Activated CD8-positive, alpha-beta memory T cell treated with anti-CD3 and anti-CD28 coated beads, Interleukin-2, amount 50 U/mL, for 24 hours (primary cell): ENCODE results near the gene FDX2.

Source experiments
- DNase-seq: peaks from one replicate; pipeline ENCODE4 v3.0.0-alpha.2; 2020; ENCODE audit errors: extremely low read depth

FDX2 gene

DNA sequence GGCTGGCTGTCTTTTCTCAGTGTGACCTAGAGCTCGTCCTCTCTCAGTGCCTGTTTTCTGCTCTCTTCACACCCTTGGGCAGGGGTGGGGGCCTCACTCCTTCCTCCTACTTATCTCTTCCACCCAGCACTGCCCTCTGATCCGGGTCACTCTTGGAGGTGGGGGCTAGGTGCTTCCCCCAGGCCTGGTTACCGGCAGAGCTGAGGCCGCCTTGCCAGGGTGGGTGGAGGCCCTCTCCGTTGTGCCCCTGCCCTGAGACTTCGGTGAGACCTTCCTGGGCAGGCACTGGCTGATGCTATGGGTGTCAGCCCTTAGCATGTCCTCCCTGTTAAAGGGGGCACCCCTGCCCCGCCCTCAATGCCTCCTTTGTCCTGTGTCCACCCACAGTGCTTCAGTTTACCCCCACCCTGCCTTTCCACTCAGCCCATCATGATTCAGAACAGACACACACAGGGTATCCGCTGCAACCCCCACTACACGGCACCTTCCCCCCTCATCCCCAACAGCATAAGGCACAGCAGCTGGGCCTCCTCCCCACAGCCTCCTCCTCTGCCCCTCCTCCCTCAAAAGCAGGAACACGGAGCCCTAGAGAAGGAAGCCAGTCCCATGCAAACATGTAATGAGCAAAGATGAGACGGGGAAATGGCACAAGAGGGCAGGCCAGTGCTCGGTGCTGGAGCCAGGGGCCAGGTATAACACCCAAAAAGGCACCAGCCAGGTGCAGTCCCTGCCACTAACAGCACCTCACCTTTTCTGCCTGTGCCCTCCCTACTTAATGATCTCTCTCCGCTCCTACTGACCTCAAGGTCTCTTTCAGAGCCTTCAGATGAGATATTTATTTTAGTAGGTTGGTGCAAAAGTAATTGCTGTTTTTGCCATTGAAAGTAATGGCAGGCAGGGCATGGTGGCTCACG lies 16.0 kb downstream of the FDX2 start:
- DNase-seq, result no peak

DNA sequence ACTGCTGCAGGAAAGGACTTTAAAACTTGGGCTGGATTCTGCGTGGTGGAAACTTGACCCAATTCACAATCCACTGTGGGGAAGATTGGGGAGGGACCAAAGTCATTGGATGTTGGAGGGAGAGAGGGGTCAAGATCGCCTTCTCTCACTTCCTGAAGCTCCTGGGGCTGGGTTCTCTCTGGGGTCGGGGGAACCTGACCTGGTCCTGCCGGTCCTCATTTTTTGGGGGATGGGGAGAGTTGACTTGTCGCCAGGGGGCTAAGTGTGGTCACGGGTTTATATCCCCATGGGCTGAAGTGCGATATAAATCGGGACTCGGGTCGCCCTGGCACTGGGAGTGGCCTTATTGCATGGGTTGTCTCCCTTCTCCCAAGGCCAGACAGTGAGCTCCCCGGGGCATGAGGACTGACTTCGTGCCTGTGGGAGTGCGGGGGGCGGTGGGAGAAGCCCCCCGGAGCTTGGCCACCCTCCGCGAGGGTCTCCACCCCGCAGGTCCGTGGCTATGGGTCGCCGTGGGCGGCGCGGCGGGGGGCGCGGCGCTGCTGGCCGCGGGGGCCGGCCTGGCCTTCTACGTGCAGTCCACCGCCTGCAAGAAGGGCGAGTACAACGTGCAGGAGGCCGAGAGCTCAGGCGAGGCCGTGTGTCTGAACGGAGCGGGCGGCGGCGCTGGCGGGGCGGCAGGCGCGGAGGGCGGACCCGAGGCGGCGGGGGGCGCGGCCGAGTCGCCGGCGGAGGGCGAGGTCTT lies 19.8 kb downstream of the FDX2 start:
- DNase-seq, result no peak

DNA sequence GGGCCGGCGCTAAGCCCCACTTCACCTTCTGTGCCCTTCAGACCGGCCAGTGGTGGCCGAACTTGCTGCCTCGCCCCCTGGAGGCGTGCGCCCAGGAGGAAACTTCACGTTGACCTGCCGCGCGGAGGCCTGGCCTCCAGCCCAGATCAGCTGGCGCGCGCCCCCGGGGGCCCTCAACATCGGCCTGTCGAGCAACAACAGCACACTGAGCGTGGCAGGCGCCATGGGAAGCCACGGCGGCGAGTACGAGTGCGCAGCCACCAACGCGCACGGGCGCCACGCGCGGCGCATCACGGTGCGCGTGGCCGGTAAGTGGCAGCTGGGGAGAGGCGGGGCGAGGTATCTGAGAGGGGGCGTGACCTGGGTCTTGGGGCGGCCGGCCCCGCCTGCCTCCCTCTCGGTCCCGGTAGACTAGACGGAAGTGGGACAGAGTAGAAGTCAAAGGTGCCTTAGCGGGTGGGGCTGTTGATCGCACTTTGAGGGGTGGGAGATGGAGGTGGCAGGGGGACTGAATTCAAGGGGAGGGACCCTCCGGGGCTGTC lies 20.4 kb downstream of the FDX2 start:
- no peak for DNase-seq

DNA sequence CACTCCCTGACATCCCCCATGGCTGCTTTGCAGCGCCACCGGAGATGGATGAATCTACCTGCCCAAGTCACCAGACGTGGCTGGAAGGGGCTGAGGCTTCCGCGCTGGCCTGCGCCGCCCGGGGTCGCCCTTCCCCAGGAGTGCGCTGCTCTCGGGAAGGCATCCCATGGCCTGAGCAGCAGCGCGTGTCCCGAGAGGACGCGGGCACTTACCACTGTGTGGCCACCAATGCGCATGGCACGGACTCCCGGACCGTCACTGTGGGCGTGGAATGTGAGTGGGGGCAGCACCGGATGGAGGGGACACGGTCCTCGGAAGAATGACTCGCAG lies 21.5 kb downstream of the FDX2 start:
- no peak for DNase-seq

DNA sequence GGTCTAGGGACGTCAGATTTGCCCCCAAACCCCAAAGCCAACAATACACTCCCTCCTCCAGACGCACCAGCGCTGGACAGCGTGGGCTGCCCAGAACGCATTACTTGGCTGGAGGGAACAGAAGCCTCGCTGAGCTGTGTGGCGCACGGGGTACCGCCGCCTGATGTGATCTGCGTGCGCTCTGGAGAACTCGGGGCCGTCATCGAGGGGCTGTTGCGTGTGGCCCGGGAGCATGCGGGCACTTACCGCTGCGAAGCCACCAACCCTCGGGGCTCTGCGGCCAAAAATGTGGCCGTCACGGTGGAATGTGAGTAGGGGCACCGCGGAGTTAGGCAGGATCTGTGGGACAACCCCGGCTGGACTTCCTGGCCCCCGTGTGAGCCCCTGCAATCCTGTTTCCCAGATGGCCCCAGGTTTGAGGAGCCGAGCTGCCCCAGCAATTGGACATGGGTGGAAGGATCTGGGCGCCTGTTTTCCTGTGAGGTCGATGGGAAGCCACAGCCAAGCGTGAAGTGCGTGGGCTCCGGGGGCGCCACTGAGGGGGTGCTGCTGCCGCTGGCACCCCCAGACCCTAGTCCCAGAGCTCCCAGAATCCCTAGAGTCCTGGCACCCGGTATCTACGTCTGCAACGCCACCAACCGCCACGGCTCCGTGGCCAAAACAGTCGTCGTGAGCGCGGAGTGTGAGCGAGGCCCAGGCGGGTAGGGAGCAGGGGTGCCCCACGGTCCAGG lies 22.0 kb downstream of the FDX2 start:
- DNase-seq, result no peak

DNA sequence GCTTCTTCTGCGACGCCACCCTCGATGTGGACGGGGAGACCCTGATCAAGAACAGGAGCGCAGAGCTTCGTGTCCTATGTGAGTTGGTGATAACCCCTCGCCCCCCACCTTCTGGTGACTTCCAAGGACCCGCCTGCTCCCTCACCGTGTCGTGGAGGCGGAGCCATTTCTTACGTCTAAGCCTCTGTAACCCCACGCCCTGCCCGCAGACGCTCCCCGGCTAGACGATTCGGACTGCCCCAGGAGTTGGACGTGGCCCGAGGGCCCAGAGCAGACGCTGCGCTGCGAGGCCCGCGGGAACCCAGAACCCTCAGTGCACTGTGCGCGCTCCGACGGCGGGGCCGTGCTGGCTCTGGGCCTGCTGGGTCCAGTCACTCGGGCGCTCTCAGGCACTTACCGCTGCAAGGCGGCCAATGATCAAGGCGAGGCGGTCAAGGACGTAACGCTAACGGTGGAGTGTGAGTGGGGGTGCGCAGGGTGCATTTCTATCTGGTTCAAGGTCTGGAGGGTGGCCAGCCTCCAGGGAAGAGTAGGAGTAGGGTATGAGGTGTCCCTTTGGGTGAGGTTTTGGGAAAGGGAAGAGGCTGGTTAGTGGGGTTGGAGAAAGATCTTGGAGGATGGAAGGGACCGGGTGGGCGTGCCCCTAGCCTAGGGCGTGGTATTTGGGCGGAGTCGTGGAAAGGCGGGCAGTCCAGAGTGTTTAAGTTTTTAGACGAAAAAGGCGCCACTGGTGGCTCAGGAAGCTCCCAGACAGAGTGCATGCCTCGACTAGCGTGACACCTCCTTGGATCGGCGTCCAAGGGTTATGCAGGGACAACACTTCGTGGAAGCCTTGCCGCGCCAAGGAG lies 22.8 kb downstream of the FDX2 start:
- DNase-seq, result no peak

DNA sequence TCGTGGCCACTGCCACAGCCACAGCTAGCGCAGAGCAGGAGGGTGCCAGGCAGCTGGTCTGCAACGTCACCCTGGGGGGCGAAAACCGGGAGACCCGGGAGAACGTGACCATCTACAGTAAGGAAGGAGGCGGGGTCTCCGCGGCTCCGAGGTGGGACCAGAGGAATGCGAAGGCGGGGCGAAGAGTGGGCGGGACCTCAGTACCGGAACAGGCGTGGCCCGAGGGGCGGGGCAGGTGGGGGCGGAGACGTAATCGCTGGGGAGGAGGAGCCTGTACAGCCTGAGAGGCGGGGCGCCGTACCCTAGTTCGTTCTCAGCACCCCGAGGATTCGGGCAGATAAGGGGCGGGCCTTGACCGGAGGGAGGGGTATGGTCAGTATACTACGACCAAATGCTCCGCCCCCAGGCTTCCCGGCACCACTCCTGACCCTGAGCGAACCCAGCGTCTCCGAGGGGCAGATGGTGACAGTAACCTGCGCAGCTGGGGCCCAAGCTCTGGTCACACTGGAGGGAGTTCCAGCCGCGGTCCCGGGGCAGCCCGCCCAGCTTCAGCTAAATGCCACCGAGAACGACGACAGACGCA lies 23.5 kb downstream of the FDX2 start:
- DNase-seq, result peak; percentile 40

DNA sequence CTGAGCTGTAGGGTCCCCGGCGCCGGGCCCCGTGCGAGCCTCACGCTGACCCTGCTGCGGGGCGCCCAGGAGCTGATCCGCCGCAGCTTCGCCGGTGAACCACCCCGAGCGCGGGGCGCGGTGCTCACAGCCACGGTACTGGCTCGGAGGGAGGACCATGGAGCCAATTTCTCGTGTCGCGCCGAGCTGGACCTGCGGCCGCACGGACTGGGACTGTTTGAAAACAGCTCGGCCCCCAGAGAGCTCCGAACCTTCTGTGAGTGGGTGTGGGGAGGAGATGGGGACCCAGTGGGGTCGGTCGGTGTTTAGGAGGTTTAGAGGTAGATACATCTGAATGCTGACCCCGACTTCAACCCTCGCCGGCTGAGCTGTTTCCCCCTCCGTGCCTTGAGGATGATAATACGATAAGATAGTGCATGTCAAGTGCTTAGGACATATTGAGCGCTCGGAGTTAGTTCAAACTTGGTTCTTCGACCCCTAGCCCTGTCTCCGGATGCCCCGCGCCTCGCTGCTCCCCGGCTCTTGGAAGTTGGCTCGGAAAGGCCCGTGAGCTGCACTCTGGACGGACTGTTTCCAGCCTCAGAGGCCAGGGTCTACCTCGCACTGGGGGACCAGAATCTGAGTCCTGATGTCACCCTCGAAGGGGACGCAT lies 24.1 kb downstream of the FDX2 start:
- no peak for DNase-seq

DNA sequence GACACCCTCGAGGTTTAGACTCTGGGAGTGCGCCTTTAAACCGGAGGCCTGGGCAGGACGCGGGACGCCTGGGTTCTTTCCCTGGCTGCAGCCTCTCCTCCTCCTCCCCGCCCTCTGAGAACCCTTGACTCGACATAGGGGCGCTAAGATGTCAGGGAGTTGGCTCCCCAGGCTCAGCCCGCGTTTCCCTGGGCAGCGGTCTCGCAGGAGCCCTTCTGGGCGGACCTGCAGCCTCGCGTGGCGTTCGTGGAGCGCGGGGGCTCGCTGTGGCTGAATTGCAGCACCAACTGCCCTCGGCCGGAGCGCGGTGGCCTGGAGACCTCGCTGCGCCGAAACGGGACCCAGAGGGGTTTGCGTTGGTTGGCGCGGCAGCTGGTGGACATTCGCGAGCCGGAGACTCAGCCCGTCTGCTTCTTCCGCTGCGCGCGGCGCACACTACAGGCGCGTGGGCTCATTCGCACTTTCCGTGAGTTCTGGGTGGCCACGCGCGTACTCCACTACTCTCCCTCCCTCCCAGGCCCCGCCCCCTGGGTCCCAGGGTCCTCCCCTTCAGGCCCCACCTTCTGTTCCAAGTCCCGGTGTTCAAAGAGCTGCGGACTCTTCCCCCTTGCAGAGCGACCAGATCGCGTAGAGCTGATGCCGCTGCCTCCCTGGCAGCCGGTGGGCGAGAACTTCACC lies 24.8 kb downstream of the FDX2 start:
- no peak for DNase-seq

DNA sequence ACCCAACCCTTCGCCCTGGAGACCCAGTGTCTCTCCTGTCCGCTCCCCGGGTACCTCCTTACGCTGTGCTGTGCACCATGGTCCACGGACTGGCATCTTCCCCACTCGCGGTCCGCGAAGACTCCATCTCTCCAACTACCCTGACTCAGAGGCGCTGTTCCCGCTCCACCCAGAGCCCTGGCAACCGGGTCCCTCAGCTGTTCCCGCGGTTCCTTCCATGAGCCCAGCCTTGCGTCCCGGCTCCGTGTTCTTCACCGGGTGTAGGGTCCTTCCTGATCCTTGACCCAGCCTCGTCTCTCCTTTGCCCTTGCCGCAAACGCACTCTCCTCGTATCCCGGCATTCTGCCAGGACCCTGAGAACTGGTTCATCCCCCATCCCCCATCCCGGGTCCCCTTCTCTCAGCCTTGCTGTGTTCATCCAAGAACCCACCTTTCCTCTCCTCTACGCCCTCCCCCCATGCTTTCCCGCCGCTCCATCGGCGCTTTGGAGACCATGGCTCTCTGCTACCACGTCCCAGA lies 25.4 kb downstream of the FDX2 start:
- no peak for DNase-seq

DNA sequence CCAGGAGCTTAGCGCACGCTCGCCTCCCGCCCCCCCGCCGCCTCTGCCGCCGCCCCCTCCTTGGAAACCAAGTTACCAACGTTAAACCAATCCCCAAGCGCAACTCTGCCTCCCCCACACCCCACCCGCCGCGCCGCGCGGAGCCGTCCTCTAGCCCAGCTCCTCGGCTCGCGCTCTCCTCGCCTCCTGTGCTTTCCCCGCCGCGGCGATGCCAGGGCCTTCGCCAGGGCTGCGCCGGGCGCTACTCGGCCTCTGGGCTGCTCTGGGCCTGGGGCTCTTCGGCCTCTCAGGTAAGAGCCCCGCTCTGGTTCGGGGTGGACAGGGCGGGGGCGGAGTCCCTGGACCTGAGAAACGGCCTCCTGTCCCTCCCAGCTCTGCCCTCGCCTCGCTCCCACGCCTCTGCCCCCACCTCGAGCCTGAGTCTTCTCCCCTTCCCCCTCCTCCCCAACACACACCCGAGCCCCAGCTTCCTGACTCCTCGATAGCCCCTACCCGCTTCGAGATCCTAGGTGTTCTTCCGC lies 25.9 kb downstream of the FDX2 start, which contains the start of gene ICAM5:
ICAM5 (plus strand) TSS at position 117 of the 521 bp plus-strand sequence; CDS start at position 209, 92 bp downstream.
- no peak for DNase-seq

DNA sequence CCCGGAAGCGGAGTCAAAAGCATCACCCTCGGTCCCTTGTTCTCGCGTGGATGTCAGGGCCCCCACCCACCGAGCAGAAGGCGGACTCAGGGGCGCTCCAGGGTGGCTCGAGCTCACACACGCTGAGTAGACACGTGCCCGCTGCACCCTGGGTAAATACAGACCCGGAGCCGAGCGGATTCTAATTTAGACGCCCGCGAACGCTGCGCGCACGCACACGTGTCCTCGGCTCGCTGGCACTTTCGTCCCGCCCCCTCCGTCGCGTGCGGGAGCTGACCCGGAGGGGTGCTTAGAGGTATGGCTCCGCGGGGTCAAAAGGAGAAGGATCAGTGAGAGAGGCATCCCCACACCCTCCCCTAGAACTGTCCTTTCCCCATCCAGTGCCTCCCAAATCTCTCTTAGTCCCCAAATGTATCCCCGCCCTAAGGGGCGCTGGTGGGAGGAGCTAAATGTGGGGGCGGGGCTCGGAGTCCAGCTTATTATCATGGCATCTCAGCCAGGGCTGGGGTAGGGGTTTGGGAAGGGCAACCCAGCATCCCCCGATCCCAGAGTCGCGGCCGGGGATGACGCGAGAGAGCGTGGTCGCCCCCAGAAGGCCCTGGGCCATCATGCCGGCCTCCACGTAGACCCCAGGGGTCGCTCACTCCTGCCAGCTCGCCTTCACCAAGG lies 26.5 kb downstream of the FDX2 start:
- DNase-seq, result no peak

DNA sequence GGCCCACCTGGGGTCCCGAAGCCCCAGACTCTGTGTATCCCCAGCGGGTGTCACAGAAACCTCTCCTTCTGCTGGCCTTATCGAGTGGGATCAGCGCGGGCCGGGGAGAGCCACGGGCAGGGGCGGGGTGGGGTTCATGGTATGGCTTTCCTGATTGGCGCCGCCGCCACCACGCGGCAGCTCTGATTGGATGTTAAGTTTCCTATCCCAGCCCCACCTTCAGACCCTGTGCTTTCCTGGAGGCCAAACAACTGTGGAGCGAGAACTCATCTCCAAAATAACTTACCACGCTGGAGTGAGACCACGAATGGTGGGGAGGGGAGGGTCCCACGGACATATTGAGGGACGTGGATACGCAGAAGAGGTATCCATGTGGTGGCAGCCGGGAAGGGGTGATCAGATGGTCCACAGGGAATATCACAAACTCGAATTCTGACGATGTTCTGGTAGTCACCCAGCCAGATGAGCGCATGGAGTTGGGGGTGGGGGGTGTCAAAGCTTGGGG lies 27.1 kb downstream of the FDX2 start:
- DNase-seq, result no peak

DNA sequence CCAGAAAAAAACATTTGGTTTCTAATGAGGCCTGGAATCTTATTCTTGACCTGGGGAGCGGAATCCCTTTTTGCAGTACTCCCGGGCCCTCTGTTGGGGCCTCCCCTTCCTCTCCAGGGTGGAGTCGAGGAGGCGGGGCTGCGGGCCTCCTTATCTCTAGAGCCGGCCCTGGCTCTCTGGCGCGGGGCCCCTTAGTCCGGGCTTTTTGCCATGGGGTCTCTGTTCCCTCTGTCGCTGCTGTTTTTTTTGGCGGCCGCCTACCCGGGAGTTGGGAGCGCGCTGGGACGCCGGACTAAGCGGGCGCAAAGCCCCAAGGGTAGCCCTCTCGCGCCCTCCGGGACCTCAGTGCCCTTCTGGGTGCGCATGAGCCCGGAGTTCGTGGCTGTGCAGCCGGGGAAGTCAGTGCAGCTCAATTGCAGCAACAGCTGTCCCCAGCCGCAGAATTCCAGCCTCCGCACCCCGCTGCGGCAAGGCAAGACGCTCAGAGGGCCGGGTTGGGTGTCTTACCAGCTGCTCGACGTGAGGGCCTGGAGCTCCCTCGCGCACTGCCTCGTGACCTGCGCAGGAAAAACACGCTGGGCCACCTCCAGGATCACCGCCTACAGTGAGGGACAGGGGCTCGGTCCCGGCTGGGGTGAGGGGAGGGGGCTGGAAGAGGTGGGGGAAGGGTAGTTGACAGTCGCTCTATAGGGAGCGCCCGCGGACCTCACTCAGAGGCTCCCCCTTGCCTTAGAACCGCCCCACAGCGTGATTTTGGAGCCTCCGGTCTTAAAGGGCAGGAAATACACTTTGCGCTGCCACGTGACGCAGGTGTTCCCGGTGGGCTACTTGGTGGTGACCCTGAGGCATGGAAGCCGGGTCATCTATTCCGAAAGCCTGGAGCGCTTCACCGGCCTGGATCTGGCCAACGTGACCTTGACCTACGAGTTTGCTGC lies 28.7 kb downstream of the FDX2 start, which contains the start of gene ICAM4:
ICAM4 (plus strand) TSS at position 153 of the 935 bp plus-strand sequence; CDS start at position 211, 58 bp downstream.
- DNase-seq, result no peak

DNA sequence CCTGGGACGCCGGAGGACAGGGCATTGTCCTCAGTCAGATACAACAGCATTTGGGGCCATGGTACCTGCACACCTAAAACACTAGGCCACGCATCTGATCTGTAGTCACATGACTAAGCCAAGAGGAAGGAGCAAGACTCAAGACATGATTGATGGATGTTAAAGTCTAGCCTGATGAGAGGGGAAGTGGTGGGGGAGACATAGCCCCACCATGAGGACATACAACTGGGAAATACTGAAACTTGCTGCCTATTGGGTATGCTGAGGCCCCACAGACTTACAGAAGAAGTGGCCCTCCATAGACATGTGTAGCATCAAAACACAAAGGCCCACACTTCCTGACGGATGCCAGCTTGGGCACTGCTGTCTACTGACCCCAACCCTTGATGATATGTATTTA lies 30.4 kb downstream of the FDX2 start:
- no peak for DNase-seq

DNA sequence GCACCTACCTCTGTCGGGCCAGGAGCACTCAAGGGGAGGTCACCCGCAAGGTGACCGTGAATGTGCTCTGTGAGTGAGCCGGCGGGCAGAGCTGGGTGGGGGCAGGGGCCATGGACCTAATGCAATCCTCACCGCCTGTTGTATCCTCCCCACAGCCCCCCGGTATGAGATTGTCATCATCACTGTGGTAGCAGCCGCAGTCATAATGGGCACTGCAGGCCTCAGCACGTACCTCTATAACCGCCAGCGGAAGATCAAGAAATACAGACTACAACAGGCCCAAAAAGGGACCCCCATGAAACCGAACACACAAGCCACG lies 30.9 kb downstream of the FDX2 start:
- DNase-seq, result no peak
